ENCODE measurements around the gene PGBD2. TPM values are rescaled to one million over a fixed set of nuclear protein-coding genes. Genes with fewer than 3 reads are reported as not detected.

The PGBD2 gene
- total and polyA plus RNA-seq, 2 of the 8 experiments (the other 6 are each of a cell fraction or from before 2014, with no cell fraction given): 4.5 to 7.7 TPM

- peak overlapping the region in 2 of 4 experiments; percentile 26 to 44; a peak in 2 of 7 replicates for H3K9ac ChIP-seq (replicated peaks in 1 of 4; ENCODE audit: extremely low read depth in 1 of 4, low read depth in 3 of 4, low read length in 3 of 4)
- ChIA-PET CTCF (ENCODE audit: partially characterized antibody) (interaction anchor here (1.1 to 2.9 kb wide), 3 partner anchors 17 to 23 kb away, joined by 3 to 9 read pairs (median 9); no protein-coding TSS in a partner anchor), POLR2A (ENCODE audit: partially characterized antibody) (interaction anchor here (0.6 to 2.7 kb wide), 8 partner anchors 9 to 51 kb away, joined by 3 to 19 read pairs (median 5); partner anchors contain the start of genes PGBD2 and ZNF672)
- H3K23ac ChIP-seq (ENCODE audit: insufficient read length): no peak overlapping the region
- H4K91ac ChIP-seq (replicated peaks; ENCODE audit: insufficient read length, low read length): no peak overlapping the region
- H2BK120ac ChIP-seq (replicated peaks; ENCODE audit: low read depth, low read length): no peak overlapping the region
- H3K36me3 ChIP-seq (ENCODE audit: control insufficient read depth in 2 of 4, insufficient read depth in 4 of 4, low read length in 3 of 4): no peaks in the 10 kb centered on the region
- H4K8ac ChIP-seq (ENCODE audit: extremely low read depth, insufficient read depth, low read length): no peak overlapping the region
- no peak overlapping the region for H3K14ac ChIP-seq (ENCODE audit: insufficient read length)
- 17% methylated on average over 4 of the region's 4 CpGs; no CpG with 5 or more reads in 1 of the 2 experiments for WGBS, 2 experiments (ENCODE audit: extremely low coverage in 1 of 2, insufficient coverage in 1 of 2, insufficient read length in 1 of 2, insufficient replicate concordance in 2 of 2, low coverage in 1 of 2, low lambda C conversion rate in 2 of 2, missing lambda C conversion rate in 1 of 2)
- 0 out of 2 replicates have a peak overlapping the region, but pooled peaks have one; percentile 76 for H2BK20ac ChIP-seq (ENCODE audit: low read length)
- H4K5ac ChIP-seq (ENCODE audit: insufficient read length, low read depth, low read length): no peak overlapping the region
- no peak for FAIRE-seq
- peaks cover 3 to 12% (median 8%) of the 10 kb centered on the region in 4 experiments for H3K4me1 ChIP-seq (replicated peaks in 1 of 4; ENCODE audit: control insufficient read depth in 3 of 4, insufficient read depth in 4 of 4, low read length in 3 of 4)
- H2AK5ac ChIP-seq (ENCODE audit: low read depth, low read length): no peak overlapping the region
- peak overlapping the region; percentile 75; the same call in 1 of the 2 replicates for H2BK12ac ChIP-seq (ENCODE audit: low read depth, low read length)
- no peak overlapping the region for H2BK5ac ChIP-seq (ENCODE audit: low read depth, low read length)
- H3K56ac ChIP-seq (replicated peaks; ENCODE audit: insufficient read length, low read depth, low read length): no peak overlapping the region
- H3K27ac ChIP-seq (ENCODE audit: low read depth, low read length): no peak overlapping the region
- no peak overlapping the region; the same call in 1 of the 2 replicates for H2BK15ac ChIP-seq (ENCODE audit: low read length)
- no peaks in the 10 kb centered on the region for H4K20me1 ChIP-seq (replicated peaks in 1 of 2; ENCODE audit: control insufficient read depth in 1 of 2, insufficient read depth in 2 of 2, low read length in 2 of 2)
- peak overlapping the region; percentile 38; the same call in 1 of the 2 replicates for H3K18ac ChIP-seq (ENCODE audit: extremely low read depth, low read length)
- peak overlapping the region; percentile 80 for H2AFZ ChIP-seq (ENCODE audit: low read length)
- H3K23me2 ChIP-seq (ENCODE audit: low read depth, low read length): peaks cover 22% of the 10 kb centered on the region; the same call in 1 of the 2 replicates
- no peaks in the 10 kb centered on the region for H3K79me1 ChIP-seq (ENCODE audit: low read depth, low read length)
- DNase-seq (ENCODE audit: low read depth in 1 of 2, low spot score in 2 of 2): no peak
- peak overlapping the region; percentile 66 to 70 (median 68) for H3K4me3 ChIP-seq (ENCODE audit: extremely low read depth in 1 of 4, insufficient read depth in 2 of 4, low read depth in 3 of 4, low read length in 4 of 4)
- no peaks in the 10 kb centered on the region for H3K9me3 ChIP-seq (ENCODE audit: insufficient read depth in 2 of 2, low read depth in 1 of 2, low read length in 1 of 2)
- H3K27me3 ChIP-seq (replicated peaks in 1 of 4; ENCODE audit: control insufficient read depth in 3 of 4, extremely low read depth in 1 of 4, insufficient read depth in 3 of 4, low read length in 3 of 4): peaks cover 0 to 19% (median 11%) of the 10 kb centered on the region in 4 experiments; a peak in 5 of 7 replicates
- TF ChIP-seq SIN3A (conservative IDR thresholded peaks at IDR 0.05 in 1 of 2, IDR thresholded peaks at IDR 0.05 in 1 of 2; ENCODE audit: low read depth in 1 of 2, low read length in 2 of 2): no peak
- TF ChIP-seq POLR2AphosphoS5 (IDR thresholded peaks at IDR 0.05; ENCODE audit: low read depth, low read length): no peak
- TF ChIP-seq RAD21 (IDR thresholded peaks at IDR 0.05 in 1 of 2, conservative IDR thresholded peaks at IDR 0.05 in 1 of 2; ENCODE audit: low read depth in 2 of 2, low read length in 2 of 2): no peak
- TF ChIP-seq POLR2A (IDR thresholded peaks at IDR 0.05; ENCODE audit: control extremely low read depth in 1 of 2, low read depth in 2 of 2, low read length in 2 of 2): no peak
- TF ChIP-seq TBP (IDR thresholded peaks at IDR 0.05; ENCODE audit: low read depth, low read length): no peak
- no peak for TF ChIP-seq MAFK (IDR thresholded peaks at IDR 0.05; ENCODE audit: low read depth, low read length)
- TF ChIP-seq BCL11A (IDR thresholded peaks at IDR 0.05; ENCODE audit: low read depth in 2 of 2, low read length in 2 of 2): no peak
- no peak for TF ChIP-seq SP2 (IDR thresholded peaks at IDR 0.05; ENCODE audit: low read length)
- TF ChIP-seq KDM5A (IDR thresholded peaks at IDR 0.05; ENCODE audit: low read length): no peak
- no peak for TF ChIP-seq SP4 (IDR thresholded peaks at IDR 0.05; ENCODE audit: low read length)
- TF ChIP-seq TCF12 (IDR thresholded peaks at IDR 0.05; ENCODE audit: low read depth, low read length): no peak
- no peak for TF ChIP-seq EGR1 (IDR thresholded peaks at IDR 0.05; ENCODE audit: borderline replicate concordance, low read depth, low read length)
- TF ChIP-seq SAP30 (IDR thresholded peaks at IDR 0.05; ENCODE audit: insufficient read depth, insufficient replicate concordance, low read length): no peak
- 0 out of 4 replicates have a peak, but pooled peaks cover 0 to 2% of the 10 kb centered on the region in 2 experiments for H3K79me2 ChIP-seq (ENCODE audit: control insufficient read depth in 1 of 2, insufficient read depth in 2 of 2, low read length in 2 of 2)
- H3K4ac ChIP-seq (replicated peaks; ENCODE audit: insufficient read length, low read depth, low read length): no peak overlapping the region
- H3K4me2 ChIP-seq (ENCODE audit: insufficient read depth in 1 of 2, low read depth in 2 of 2, low read length in 2 of 2): peak overlapping the region; percentile 73 to 93
Observed at GRCh38 chr1:248862695-248862997, 43.4 kb upstream of the PGBD2 start.
